Forelimb muscle (tissue), 1 donor: ENCODE measurements around the gene CHFR. TPM values are rescaled to one million over a fixed set of nuclear protein-coding genes. Genes with fewer than 3 reads are reported as not detected.
"Not testable (repeated sequence)": the region's sequence is repeated elsewhere in the genome, so short reads cannot be mapped to it uniquely, and the experiment has no call there.

Experiments used
- DNase-seq: peaks from one replicate; pipeline ENCODE4 v3.0.0-alpha.2; 2013; ENCODE audit warnings: low read depth
- polyA plus RNA-seq: library from polyadenylated mRNA; unstranded; fragments of 120-200 nt; gene quantifications from one replicate; pipeline ENCODE4 v1.2.1, GENCODE V29; 2013; ENCODE audit not compliant: insufficient read length

The CHFR gene
- polyA plus RNA-seq, 1 donor = 16.8 TPM

DNA sequence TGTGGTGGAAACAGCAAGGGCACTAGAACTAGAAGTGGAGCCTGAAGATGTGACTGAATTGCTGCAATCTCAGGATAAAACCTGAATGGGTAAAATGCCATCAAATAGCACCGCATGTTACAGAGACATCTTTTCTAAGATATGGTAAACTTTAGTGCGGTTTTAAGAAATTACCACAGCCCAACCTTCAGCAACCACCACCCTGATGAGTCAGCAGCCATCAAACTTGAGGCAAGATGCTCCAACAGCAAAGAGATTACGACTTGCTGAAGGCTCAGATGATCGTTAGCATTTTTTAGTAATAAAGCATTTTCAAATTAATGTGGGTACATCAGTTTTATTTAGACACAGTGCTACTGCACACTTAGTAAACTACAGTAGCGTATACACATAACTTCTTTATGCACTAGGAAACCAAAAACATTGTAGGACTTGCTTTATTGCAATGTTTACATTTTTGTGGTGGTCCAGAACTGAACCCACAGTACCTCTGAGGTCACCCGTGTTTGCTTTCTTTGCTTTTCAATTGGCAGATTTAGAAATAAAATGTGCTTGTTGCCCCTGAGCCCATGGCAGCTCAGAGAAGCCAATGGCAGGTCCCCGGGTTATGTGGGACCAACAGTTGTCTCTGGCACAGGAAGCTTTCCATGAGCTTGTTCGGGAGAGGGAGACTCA lies 74.6 kb downstream of the CHFR start:
- no peak for DNase-seq

DNA sequence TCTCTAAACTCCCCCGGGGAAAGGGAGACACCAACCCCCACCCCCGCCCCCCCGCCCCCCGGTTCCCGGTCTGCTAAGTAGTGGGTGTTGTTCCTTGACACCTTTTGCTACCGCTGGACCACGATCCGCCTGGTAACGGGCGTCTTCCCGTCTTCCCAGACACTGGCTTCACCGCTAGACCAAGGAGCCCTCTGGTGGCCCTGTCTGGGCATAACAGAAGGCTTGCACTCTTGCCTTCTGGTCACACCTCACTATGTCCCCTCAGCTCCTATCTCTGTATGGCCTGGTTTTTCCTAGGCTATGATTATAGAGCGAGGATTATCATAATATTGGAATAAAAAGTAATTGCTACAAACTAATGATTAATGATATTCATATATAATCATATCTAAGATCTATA lies 78.0 kb downstream of the CHFR start:
- DNase-seq = not testable (repeated sequence)

DNA sequence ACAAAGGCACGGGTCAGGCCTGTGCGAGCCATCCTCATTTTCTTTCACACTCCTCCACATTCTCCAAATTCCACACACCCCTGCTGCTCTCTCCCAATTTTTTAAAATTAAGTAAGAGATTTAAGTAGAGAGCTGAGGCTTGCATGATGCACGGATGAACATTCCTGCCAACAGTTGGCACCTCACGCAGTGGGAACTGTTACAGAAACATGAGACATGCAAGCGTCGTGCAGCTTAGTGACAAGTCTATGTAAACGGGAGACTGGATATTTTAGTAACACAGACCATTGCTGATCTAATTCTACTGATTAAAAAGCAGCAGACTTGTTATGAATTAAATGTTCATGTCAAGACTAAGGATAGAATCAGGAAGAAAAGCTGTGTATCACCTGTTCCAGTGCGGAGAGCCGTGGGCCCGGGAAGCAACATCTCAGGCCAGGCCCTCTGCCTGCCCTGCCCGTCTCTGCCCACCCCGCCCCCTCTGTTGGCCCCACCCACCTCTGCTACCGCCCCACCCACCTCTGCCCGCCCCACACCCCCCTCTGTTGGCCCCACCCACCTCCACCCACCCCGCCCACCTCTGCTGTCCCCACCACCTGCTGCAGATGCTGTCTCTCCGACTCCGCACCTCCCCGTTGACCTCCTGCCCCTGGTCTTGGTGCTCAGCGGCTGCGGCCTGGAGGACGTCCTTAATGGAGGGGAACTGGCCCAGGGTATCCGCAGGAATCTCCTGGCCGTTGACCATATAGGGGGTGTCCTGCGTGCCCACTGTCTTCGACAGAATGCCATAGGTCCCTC lies 79.9 kb downstream of the CHFR start:
- DNase-seq = no peak

DNA sequence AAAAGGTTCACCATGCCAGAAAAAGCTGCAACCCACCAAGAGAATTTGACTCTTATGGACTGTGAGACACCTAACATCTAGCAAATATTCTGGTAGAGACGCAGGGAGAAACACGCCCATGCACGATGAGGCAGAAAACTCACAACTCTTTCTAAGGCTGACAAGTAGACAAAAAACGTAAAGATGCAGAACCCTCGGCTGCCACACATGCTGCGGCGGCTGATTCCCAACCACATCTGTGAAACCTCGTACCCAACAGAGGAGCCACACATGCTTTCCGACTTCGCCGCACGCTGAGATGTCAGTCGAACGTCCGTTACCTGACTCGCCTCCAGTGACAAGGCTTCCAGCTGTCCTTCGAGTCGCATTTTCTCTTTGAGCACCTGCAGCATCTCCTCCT lies 80.5 kb downstream of the CHFR start:
- no peak for DNase-seq

DNA sequence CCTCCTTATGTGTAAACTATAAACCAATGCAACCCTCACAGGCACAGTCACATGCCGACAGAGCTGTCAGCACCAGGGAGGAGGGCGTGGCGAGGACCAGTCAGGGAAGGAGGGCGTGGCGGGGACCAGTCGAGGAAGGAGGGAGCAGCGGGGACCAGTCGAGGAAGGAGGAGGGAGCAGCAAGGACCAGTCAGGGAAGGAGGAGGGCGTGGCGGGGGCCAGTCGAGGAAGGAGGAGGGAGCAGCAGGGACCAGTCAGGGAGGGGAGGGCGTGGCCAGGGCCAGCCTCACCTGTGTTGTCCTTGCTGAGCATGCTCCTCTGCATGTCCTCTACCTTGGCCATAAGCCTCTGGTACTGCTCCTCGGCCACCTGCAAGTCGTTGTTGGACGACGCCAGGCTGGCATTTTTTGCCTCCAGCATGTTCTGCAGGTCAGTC lies 83.0 kb downstream of the CHFR start:
- DNase-seq = no peak

DNA sequence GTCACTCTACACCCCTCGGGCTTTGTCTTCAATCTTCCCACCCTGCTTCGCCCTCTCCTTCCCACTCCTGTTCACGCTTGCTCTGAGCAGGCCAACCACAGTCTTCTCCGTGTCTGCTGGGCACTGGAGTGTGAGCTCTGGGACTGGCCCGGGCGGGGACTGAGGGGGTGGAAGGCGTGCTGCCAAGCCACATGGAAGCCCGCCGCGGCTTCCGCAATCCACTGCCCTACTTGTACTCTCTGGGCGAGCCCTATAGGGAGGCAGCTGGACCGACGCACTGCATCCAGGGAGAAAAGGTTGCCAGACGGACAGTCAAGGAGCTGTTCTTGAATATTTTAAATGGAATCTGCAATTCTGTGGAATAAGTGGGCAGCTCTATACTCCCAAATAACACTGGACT lies 83.5 kb downstream of the CHFR start:
- DNase-seq = no peak

DNA sequence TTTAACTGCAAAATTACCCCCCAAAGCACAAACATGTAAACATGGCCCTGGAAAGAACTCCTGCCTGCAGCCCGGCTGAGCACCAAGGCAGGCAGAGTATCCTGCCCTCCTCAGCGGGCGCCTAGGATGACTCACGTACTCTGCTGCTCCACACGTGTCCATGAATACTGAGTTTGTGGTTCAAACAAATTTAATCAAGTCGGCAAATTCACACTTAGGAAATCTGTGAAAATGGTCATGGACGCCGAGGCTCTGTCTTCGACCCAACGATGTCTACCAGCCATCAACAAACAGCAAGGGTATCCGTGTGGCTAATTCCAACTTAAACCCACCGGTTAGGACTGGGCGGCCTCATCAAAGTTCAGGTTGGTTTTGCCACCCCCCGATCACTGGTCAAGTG lies 84.3 kb downstream of the CHFR start:
- DNase-seq = no peak

DNA sequence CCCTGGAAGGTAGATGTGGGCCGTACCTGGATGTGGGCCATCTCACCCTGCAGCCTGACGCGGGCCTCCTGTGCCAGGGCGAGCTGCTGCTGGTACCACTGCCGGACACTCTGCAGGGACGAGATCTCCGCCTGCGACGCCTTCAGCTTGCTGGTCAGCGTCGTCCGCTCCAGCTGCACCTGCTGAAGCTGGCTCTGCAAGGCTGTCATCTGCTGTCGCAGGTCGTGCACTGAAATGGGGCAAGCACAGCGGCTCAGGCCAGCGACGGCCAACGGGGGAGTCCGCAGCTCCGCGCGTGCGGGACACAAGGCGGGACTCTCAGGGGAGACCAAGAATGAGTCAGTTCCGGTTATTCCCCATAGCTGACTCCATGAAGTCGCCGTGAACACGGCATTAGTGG lies 85.7 kb downstream of the CHFR start:
- no peak for DNase-seq

DNA sequence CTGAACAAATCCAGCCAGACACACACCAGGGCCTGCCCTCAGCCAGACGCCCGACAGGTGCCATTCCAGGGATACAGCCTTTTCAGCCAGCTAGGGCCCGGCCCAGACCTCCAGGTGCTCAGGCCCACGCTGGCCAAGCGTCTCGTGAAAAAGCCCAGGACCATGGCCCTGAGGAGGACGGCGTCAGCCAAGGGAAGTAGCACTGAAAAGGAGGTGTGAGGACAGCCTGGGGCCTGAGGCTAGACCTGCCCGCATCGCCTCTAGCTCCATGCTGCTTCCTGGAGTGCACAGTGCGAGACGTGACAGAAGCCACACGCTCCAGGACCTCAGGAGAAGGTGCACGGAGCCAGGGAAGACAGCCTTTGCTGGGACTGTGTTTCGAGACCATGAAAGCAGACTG lies 88.6 kb downstream of the CHFR start:
- DNase-seq = no peak

DNA sequence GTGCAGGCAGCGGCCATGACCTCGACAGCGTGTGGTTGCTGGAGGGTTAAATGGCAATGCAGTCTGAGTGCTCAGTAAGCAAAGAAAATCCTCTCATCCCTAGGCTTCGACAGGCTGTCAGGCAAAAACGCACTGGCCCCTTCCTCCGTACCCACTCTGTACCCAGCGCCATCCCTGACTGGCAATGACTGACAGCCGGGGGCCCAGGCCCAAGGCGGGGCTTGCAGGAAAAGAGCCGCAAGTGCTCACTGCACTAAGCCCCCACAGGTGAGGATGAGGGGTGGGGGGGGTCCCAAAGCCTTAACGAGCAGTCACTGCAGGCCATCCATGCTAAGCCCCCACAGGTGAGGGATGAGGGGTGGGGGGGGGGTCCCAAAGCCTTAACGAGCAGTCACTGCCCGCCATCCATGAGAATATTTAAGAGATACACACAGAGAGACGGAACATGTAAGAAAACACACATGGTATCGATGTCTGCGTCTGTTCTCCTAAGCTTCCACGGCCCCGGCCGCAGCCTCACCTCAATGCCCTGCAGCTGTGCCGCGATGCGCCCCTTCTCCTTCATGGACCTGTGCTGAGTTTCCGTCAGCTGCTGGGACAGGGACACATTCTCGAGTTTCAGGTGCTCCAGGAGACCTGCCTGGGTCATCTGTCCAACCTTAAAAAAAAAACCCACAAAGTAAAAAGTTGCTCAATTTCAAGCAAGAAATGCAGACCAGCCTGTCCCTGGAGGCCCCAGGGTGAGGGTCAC lies 89.4 kb downstream of the CHFR start:
- DNase-seq = no peak

DNA sequence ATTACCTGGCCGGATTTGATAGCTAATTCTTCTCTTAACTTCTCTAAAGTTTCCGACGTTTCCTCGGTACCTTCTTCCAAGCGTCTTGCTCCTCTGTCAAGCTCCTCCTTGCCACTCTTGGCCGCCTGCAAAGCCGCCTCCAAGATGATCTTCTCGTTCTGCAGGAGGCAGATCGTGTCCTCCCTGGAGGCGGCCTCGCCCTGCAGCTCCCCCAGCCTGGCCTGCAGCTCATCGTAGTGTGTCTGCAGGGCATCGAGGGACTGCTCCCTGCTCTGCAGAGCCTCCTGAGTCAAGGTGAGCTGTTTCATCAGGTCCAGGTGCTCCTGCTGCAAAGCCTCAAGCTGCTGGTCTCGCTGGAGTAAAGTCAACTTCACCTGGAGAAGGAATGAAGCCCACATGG lies 91.6 kb downstream of the CHFR start:
- no peak for DNase-seq

DNA sequence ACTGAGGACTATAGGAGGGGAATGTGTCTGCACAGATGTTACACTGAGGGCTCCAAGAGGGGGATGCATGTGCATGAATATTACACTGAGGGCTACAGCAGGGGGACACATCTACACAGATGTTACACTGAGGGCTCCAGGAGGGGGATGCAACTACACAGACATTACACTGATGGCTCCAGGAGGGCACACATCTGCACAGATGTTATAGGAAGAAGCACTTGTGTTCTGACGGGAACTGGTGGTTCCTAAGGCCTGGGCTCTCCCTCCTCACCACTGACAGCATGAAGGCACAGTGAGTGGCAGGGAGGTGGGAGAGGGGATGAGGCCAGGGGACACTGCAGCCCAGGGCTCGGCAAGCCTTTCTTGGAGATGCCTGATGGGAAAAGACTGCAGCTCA lies 95.5 kb downstream of the CHFR start:
- not testable (repeated sequence) for DNase-seq

DNA sequence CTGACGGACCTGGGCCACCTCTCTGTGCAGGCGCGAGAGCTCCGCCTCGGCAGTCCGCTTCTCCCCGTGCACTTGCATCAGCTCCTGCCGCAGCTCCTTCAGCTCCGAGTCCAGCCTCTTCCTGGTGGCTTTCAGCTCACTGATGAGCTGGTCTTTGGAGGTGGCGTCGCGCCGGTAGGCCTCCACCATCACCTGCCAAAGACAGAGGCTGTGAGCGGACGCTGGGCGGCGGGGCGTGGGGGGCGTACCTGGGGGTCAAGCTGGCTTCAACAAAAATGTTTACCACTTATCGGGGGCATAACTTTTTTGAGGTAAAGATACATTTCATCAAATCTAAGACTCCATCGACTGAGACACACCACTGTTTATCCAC lies 98.3 kb downstream of the CHFR start:
- no peak for DNase-seq

DNA sequence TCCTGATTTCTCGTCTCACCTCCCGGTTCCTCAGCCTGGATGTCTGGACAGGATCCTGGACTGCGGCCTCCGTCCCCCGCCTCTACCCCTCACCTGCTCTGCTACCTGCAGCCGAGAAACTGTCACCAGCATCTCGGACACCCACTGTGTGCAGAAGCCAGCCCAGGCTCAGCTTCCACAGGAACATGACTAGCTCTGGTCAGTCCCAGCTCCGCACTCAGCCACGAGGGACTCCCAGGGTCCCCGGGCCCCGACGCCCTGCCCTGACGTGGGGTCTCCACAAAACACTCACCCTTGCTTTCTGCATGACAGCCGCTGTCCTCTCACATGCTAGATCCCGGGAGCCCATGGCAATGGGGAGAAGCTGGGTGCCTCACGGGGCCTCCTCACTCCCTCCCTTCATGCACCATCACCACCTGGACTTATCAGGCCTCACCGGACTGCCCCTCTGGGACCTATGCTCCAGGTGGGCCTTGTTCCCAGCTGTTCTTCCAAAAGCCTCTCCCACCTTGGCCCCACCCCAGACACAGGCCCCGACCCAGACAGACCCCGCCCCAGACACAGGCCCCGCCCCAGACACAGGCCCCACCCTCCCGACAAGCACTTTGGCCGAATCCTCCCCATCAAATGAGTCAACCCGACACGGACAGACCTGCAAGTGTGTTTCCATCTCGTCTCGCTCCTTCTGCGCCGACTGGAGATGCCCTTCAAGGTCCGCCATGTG lies 98.9 kb downstream of the CHFR start:
- DNase-seq = no peak

DNA sequence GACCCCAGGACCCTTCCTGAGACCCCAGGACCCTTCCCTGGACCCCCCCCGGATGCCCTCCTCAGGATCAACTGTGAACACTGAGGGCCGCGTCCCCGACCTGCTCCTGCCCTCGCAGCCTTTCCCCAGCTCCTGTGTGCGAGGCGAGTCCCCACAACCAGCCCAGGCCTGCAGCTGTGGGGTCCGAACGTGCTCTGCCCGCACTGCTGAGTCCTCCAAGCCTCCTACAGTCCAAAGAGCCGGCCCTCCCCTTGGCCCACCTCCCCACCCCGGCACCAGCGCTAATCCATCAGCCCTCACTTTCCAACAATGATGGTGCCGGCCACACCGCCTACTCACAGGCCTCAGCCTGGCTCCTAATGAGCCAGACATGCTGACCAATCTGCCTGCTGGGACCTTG lies 99.5 kb downstream of the CHFR start:
- DNase-seq = no peak

DNA sequence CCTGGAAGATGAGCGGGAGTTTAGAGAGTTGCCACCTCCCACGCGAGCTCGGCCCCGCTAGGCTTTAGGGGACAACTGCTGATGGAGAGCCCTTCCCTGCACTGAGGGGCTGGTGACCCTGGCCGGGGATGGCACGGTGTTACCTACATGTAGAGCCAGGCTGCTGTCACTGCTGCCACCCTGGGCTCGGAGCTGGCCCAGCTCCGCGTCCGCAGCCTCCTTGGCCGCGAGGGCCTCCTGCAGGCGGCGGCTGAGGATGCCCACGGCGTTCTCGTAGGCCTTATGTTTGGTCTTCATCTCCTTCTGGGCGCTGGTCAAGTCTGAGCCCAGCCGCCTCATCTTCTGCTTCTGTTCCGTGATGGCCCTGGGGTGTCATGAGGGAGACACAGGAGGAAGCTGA lies 101.2 kb downstream of the CHFR start:
- no peak for DNase-seq

DNA sequence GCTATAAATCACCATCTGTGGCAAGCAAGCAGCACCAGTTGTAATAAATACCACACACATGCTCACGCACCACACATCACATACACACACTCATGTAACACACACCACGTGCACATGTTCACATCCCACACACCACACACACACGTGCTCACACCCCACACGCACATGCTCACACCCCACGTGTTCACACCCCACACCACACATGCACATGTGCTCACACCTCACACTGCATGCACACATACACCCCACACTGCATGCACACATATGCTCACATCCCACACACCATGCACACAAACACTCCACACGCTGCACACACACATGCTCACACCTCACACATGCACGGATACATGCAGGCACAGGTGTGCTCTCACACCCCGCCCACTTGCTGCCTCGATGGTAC lies 102.8 kb downstream of the CHFR start:
- DNase-seq = no peak

DNA sequence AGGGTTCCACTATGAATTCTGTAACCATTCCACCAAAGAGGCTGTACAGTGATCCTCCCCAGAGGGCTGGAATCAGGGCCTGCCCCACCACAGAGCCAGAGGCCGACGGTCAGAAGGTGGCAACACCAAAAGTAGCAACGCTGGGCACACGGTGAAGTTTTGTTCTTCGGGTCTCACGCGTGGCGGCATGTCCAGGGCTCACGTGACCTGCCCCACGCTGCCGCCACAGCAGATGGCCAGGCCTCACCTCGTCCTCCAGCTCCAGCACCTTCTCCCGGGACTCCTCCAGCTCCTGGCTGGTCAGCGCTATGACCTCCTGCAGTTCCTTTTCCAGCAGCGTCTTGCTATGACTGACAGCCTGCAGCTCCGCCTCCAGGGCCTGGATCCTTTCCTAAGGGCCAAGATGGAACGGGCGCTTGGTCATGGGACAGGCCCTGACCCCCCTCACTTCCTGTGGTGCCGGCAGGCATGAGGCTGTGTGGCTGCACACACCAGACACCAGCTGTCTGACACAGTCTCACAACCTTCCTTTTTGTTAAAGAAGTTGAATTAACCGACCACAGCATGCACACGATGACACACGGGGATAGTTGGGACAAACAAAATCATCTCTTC lies 103.4 kb downstream of the CHFR start:
- no peak for DNase-seq
